Esophagus squamous epithelium (tissue), 5 donors: Measurements from ENCODE around the gene IFITM1. TPM values are rescaled to one million over a fixed set of nuclear protein-coding genes. Genes with fewer than 3 reads are reported as not detected.
"Not testable (repeated sequence)": the region's sequence is repeated elsewhere in the genome, so short reads cannot be mapped to it uniquely, and the experiment has no call there.

Source experiments
- DNase-seq: peaks from one replicate; lab custom pipeline; 2025; lab: John Stamatoyannopoulos, UW
- H3K27ac ChIP-seq, 4 donors: fragments of 200-600 bp; sonication (generic); one replicate each; pipeline ENCODE4 v1.5.1; 2016 to 2019; ENCODE audit warnings: mild to moderate bottlenecking in 1 of 4
- H3K27me3 ChIP-seq, 4 donors: fragments of 200-600 bp; sonication (generic); 1 replicate in 3 of 4; 2 replicates in 1 of 4; pipeline versions ENCODE4 v1.5.1 to v1.6.0; 2017 to 2021; ENCODE audit warnings: antibody characterized with exemption in 1 of 4
- H3K36me3 ChIP-seq, 3 donors: fragments of 200-600 bp; sonication (generic); one replicate each; pipeline ENCODE4 v1.5.1; 2016 to 2019
- H3K4me1 ChIP-seq, 3 donors: fragments of 200-600 bp; sonication (generic); one replicate each; pipeline ENCODE4 v1.5.1; 2017 to 2019
- H3K4me3 ChIP-seq, 4 donors: fragments of 200-600 bp; sonication (generic); 1 replicate in 3 of 4; 2 replicates in 1 of 4; pipeline ENCODE4 v1.5.1; 2016 to 2019; ENCODE audit warnings: mild to moderate bottlenecking in 2 of 4, moderate library complexity in 1 of 4
- H3K9me3 ChIP-seq, 3 donors: fragments of 200-600 bp; sonication (generic); one replicate each; pipeline ENCODE4 v1.5.1; 2016 to 2019
- CTCF ChIP-seq, 6 experiments: fragments of 450-650 bp in 4 of 6; fragments of 200-600 bp in 2 of 6; sonication (generic) in 2 of 6; IDR thresholded peaks; one replicate each; pipeline ENCODE4 v1.5.1; 2016 to 2019; ENCODE audit warnings: antibody characterized with exemption in 6 of 6, mild to moderate bottlenecking in 4 of 6, moderate library complexity in 4 of 6
- POLR2A ChIP-seq, 4 donors: fragments of 450-650 bp; IDR thresholded peaks; one replicate each; pipeline ENCODE4 v1.6.1; 2017; ENCODE audit warnings: antibody characterized with exemption in 4 of 4, mild to moderate bottlenecking in 4 of 4, moderate library complexity in 3 of 4
- WGBS, 2 donors: methylation state at CpG; one replicate each; pipeline ENCODE4 v1.1.5; 2018; 5-methylcytosine and 5-hydroxymethylcytosine counted together
- intact Hi-C: fragments of 100-400 bp; cut with DNase I; formaldehyde crosslinking; loops from one replicate; pipeline ENCODE4 v1.15.0; 2022
- total RNA-seq, 4 donors: library from RNA; depleted of rRNA; stranded (reverse); fragments of >200 nt; gene quantifications; one replicate each; pipeline ENCODE4 v1.1.0, GENCODE V29; 2016
- donor health status: DM: yes; HTN: yes; CAD: no.

The IFITM1 gene
- total RNA-seq, 4 donors from 2014 or later, result 26.3 to 133 (median 60.0) TPM

GRCh38 chr11:319121-319887 lies 5.5 kb downstream of the IFITM1 start:
- Histone ChIP-seq H3K4me1 (peaks cover 13 to 64% (median 14%) of the 10 kb centered on the region in 3 donors), H3K27me3 (peaks cover 0 to 24% (median 0%) of the 10 kb centered on the region in 4 donors), H3K4me3 (peak overlapping the region; percentile 53 to 92 (median 69)), H3K27ac (peak overlapping the region; percentile 90 to 99 (median 96))
- H3K9me3 ChIP-seq, DNase-seq, intact Hi-C loops, H3K36me3 ChIP-seq: not testable (repeated sequence)
- 0 to 19% methylated on average over 1 to 10 of the region's 29 CpGs for WGBS, 2 donors
- TF ChIP-seq CTCF (IDR thresholded peaks at IDR 0.05), result peak in 1 of 6 experiments; percentile 4

GRCh38 chr11:319888-320273 lies 6.0 kb downstream of the IFITM1 start:
- Histone ChIP-seq H3K27me3 (peaks cover 0 to 24% (median 0%) of the 10 kb centered on the region in 4 donors), H3K4me1 (peaks cover 13 to 64% (median 20%) of the 10 kb centered on the region in 3 donors), H3K4me3 (peak overlapping the region; percentile 53 to 92 (median 69)), H3K27ac (peak overlapping the region; percentile 90 to 99 (median 96))
- H3K36me3 ChIP-seq, DNase-seq, H3K9me3 ChIP-seq, intact Hi-C loops: not testable (repeated sequence)
- WGBS, 2 donors, result 0% methylated on average over 2 of the region's 10 CpGs; no CpG with 5 or more reads in 1 of the 2 donors

GRCh38 chr11:324156-324555 lies 10.3 kb downstream of the IFITM1 start:
- Histone ChIP-seq H3K36me3 (no peaks in the 10 kb centered on the region), H3K4me1 (peaks cover 16 to 63% (median 35%) of the 10 kb centered on the region in 3 donors), H3K27me3 (no peaks in the 10 kb centered on the region), H3K27ac (peak overlapping the region; percentile 42 to 94 (median 84)), H3K4me3 (no peak overlapping the region), H3K9me3 (no peaks in the 10 kb centered on the region)
- DNase-seq, result no peak
- 68 to 78% methylated on average over 11 of the region's 11 CpGs for WGBS, 2 donors
- TF ChIP-seq POLR2A (IDR thresholded peaks at IDR 0.05), result no peak
- no peak for TF ChIP-seq CTCF (IDR thresholded peaks at IDR 0.05)
- intact Hi-C loops, result no loop called here

GRCh38 chr11:324593-325517 lies 11.0 kb downstream of the IFITM1 start:
- peaks cover 16 to 58% (median 35%) of the 10 kb centered on the region in 3 donors for H3K4me1 ChIP-seq

GRCh38 chr11:325796-326591 lies 12.2 kb downstream of the IFITM1 start:
- Histone ChIP-seq H3K9me3 (no peaks in the 10 kb centered on the region), H3K4me3 (peak overlapping the region in 1 of 4 donors; percentile 42), H3K4me1 (peaks cover 16 to 55% (median 35%) of the 10 kb centered on the region in 3 donors), H3K36me3 (no peaks in the 10 kb centered on the region), H3K27me3 (peaks cover 0 to 11% (median 0%) of the 10 kb centered on the region in 4 donors), H3K27ac (peak overlapping the region; percentile 79 to 94 (median 90))
- no peak for DNase-seq
- intact Hi-C loops, result no loop called here
- no peak for TF ChIP-seq POLR2A (IDR thresholded peaks at IDR 0.05)
- no peak for TF ChIP-seq CTCF (IDR thresholded peaks at IDR 0.05)
- WGBS, 2 donors, result 86 to 87% methylated on average over 20 to 22 of the region's 30 CpGs

More at GRCh38 chr11:324593-325517, 11.0 kb downstream of the IFITM1 start:
- H3K9me3 ChIP-seq, H3K36me3 ChIP-seq, intact Hi-C loops, DNase-seq, H3K27me3 ChIP-seq: not testable (repeated sequence)
- WGBS, 2 donors, result 64 to 72% methylated on average over 24 of the region's 34 CpGs
- peak overlapping the region in 3 of 4 donors; percentile 88 to 94 (median 91) for H3K27ac ChIP-seq
- H3K4me3 ChIP-seq, result peak overlapping the region in 1 of 4 donors; percentile 16
